ENCODE data around the gene SLIT3. TPM values are rescaled to one million over a fixed set of nuclear protein-coding genes. Genes with fewer than 3 reads are reported as not detected.

The SLIT3 gene
- total RNA-seq, 4 donors from 2014 or later = 6.8 to 23.1 (median 13.3) TPM

DNA sequence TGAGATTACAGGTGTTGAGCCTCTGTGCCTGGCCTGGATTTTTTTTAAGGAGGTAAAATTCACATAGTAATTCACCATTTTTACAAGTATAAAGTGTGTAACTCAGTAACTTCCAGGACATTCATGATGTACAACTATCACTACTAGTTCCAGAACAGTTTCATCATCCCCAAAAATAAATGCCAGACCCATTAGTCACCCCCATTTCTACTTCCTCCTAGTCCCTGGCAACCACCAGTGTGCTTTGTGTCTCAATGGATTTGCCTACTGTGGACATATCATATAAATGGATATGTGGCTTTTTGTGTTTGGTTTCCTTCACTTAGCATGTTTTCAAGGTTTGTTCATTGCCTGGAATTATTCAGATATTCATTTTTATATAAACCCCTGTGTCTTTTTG lies 649.3 kb downstream of the SLIT3 start:
- H3K27me3 ChIP-seq = no peaks in the 10 kb centered on the region
- no peaks in the 10 kb centered on the region for H3K36me3 ChIP-seq
- no peak for TF ChIP-seq POLR2A (IDR thresholded peaks at IDR 0.05)
- TF ChIP-seq, protein P1, sequence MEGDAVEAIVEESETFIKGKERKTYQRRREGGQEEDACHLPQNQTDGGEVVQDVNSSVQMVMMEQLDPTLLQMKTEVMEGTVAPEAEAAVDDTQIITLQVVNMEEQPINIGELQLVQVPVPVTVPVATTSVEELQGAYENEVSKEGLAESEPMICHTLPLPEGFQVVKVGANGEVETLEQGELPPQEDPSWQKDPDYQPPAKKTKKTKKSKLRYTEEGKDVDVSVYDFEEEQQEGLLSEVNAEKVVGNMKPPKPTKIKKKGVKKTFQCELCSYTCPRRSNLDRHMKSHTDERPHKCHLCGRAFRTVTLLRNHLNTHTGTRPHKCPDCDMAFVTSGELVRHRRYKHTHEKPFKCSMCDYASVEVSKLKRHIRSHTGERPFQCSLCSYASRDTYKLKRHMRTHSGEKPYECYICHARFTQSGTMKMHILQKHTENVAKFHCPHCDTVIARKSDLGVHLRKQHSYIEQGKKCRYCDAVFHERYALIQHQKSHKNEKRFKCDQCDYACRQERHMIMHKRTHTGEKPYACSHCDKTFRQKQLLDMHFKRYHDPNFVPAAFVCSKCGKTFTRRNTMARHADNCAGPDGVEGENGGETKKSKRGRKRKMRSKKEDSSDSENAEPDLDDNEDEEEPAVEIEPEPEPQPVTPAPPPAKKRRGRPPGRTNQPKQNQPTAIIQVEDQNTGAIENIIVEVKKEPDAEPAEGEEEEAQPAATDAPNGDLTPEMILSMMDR (IDR thresholded peaks at IDR 0.05) = no peak
- DNase-seq = no peak
- H3K27ac ChIP-seq = no peak overlapping the region
- H3K9me3 ChIP-seq = no peaks in the 10 kb centered on the region
- H3K4me3 ChIP-seq = no peak overlapping the region
- H3K4me1 ChIP-seq = peaks cover 0 to 14% (median 0%) of the 10 kb centered on the region in 4 donors

DNA sequence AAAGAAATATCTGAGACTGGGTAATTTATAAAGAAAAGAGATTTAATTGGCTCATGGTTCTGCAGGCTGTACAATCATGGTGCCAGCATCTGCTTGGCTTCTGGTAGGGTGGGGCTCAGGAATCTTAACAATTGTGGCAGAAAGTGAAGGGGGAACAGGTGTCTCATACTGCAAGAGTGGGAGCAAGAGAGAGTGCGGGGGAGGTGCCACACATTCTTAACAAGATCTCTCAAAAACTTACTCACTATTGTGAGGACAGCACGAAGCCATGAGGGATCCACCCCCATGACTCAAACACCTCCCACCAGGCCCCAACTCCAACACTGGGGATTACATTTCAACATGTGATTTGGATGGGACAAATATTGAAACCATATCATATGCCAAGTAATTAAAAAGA lies 651.6 kb downstream of the SLIT3 start:
- Histone ChIP-seq H3K36me3 (no peaks in the 10 kb centered on the region), H3K27ac (no peak overlapping the region), H3K4me3 (no peak overlapping the region), H3K27me3 (no peaks in the 10 kb centered on the region), H3K4me1 (peaks cover 0 to 11% (median 0%) of the 10 kb centered on the region in 4 donors), H3K9me3 (no peaks in the 10 kb centered on the region)
- no peak for DNase-seq
- TF ChIP-seq, protein P1 (IDR thresholded peaks at IDR 0.05) = no peak
- no peak for TF ChIP-seq POLR2A (IDR thresholded peaks at IDR 0.05)

DNA sequence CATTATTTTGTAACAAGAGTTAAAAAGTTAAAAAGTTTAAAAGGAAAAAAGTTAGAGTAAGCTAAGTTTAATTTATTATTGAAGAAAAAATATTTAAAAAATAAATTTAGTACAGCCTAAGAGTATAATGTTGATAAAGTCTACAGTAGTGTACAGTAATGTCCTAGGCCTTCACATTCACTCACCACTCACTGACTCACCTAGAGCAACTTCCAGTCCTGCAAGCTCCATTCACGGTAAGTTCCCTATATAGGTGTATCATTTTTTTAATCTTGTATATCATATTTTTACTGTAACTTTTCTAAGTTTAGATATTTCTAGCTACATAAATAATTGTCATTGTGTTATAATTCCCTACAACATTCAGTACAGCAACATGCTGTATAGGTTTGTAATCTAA lies 652.4 kb downstream of the SLIT3 start:
- TF ChIP-seq POLR2A (IDR thresholded peaks at IDR 0.05) = no peak
- TF ChIP-seq, protein P1 (IDR thresholded peaks at IDR 0.05) = no peak
- DNase-seq = peak in 1 of 3 donors; percentile 4
- H3K4me1 ChIP-seq = peaks cover 0 to 5% (median 0%) of the 10 kb centered on the region in 4 donors
- H3K36me3 ChIP-seq = no peaks in the 10 kb centered on the region
- H3K9me3 ChIP-seq = no peaks in the 10 kb centered on the region
- no peaks in the 10 kb centered on the region for H3K27me3 ChIP-seq
- no peak overlapping the region for H3K27ac ChIP-seq
- no peak overlapping the region for H3K4me3 ChIP-seq

DNA sequence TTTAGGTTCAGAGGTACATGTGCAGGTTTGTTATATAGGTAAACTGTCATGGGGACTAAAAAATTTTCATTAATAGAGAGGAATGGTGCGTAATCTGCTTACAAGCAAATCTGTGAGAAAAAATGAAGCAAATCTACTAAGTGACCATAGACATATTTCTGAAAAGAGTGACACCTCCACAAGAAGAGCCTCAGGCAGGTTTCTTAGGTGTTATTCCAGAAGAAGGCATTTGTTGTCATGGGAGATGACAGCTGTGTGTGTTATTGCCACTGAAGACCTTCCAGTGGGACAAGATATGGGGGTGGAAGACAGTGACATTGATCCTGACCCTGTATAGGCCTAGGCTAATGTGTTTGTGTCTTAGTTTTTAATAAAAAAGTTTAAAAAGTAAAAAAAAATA lies 652.9 kb downstream of the SLIT3 start:
- H3K4me3 ChIP-seq = no peak overlapping the region
- no peak overlapping the region for H3K27ac ChIP-seq
- TF ChIP-seq, protein P1 (IDR thresholded peaks at IDR 0.05) = no peak
- TF ChIP-seq POLR2A (IDR thresholded peaks at IDR 0.05) = no peak

DNA sequence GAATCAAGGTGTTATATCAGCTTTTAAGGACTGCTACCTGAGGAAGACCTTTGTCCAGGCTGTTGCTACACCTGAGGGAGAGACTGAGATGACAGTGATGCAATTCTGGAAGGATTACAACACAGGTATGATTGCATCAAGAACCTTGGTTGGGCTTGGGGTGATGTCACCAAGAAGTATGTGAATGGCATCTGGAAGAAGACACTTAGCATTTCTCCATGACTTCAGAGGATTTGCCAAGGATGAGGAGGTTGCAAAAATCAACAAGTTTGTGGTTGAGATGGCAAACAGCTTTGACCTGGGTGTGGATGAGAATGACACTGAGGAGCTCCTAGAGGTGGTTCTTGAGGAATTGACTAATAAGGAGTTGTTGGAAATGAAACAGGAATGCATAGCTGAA lies 653.9 kb downstream of the SLIT3 start:
- DNase-seq = peak in 1 of 3 donors; percentile 73
- Histone ChIP-seq H3K27me3 (no peaks in the 10 kb centered on the region), H3K4me1 (no peaks in the 10 kb centered on the region), H3K27ac (peak overlapping the region in 1 of 4 donors; percentile 76), H3K9me3 (no peaks in the 10 kb centered on the region), H3K4me3 (no peak overlapping the region), H3K36me3 (no peaks in the 10 kb centered on the region)
- TF ChIP-seq, protein P1 (IDR thresholded peaks at IDR 0.05) = no peak
- TF ChIP-seq POLR2A (IDR thresholded peaks at IDR 0.05) = no peak

More for the DNA sequence above, 652.9 kb downstream of the SLIT3 start:
- no peaks in the 10 kb centered on the region for H3K4me1 ChIP-seq
- H3K36me3 ChIP-seq = no peaks in the 10 kb centered on the region
- H3K9me3 ChIP-seq = no peaks in the 10 kb centered on the region
- no peak for DNase-seq
- H3K27me3 ChIP-seq = no peaks in the 10 kb centered on the region

DNA sequence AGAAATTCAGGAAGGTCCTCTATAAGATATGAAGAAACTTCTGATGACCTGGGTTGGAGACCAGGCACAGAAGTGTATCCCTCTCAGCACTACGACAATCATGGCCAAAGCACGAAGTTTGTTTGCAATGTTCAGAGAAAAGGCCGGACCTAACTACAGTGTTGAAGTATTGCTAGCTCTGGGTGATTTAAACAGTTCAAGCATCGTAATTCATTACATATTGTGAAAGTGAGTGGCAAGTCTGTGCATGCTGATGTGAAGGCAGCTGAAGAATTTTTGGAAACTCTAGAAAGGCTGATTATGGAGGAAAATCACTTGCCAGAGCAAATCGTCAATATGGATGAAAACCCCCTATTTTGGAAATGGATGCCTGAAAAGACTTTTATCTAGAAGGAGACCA lies 654.6 kb downstream of the SLIT3 start:
- no peak for DNase-seq

More for the DNA sequence above, 654.6 kb downstream of the SLIT3 start:
- TF ChIP-seq POLR2A (IDR thresholded peaks at IDR 0.05) = no peak
- TF ChIP-seq, protein P1 (IDR thresholded peaks at IDR 0.05) = no peak
- H3K9me3 ChIP-seq = no peaks in the 10 kb centered on the region
- no peaks in the 10 kb centered on the region for H3K4me1 ChIP-seq
- peak overlapping the region in 1 of 4 donors; percentile 76 for H3K27ac ChIP-seq
- no peaks in the 10 kb centered on the region for H3K36me3 ChIP-seq
- no peaks in the 10 kb centered on the region for H3K27me3 ChIP-seq
- no peak overlapping the region for H3K4me3 ChIP-seq

Data from Peyer's patch (tissue), 4 donors.